Measurements from ENCODE around the gene RAB15. TPM values are rescaled to one million over a fixed set of nuclear protein-coding genes. Genes with fewer than 3 reads are reported as not detected.

RAB15 gene
- polyA plus RNA-seq, 1 donor (not counting 4 experiments of a cell fraction or from before 2014, with no cell fraction given), result 2.1 TPM

GRCh38 chr14:64966976-64967375, 5.2 kb downstream of the RAB15 start:
- no peaks in the 10 kb centered on the region for H3K27me3 ChIP-seq (ENCODE audit: control insufficient read depth, extremely low read depth, insufficient read depth, low read length)
- no peaks in the 10 kb centered on the region for H4K20me1 ChIP-seq (ENCODE audit: control insufficient read depth, extremely low read depth, insufficient read depth, low read length)
- no peak for FAIRE-seq
- no peaks in the 10 kb centered on the region for H3K36me3 ChIP-seq (ENCODE audit: control insufficient read depth in 2 of 2, extremely low read depth in 1 of 2, insufficient read depth in 2 of 2, low read length in 2 of 2)
- H3K4me3 ChIP-seq (ENCODE audit: control insufficient read depth in 2 of 3, extremely low read depth in 1 of 3, insufficient read depth in 2 of 3, low read depth in 1 of 3, low read length in 3 of 3), result no peak overlapping the region
- no peak overlapping the region for H2AFZ ChIP-seq (ENCODE audit: control insufficient read depth, low read length)
- H3K9ac ChIP-seq (ENCODE audit: control insufficient read depth, extremely low read depth, insufficient read depth, low read length), result no peak overlapping the region
- H3K79me2 ChIP-seq (ENCODE audit: control insufficient read depth, insufficient read depth, low read length), result no peaks in the 10 kb centered on the region
- DNase-seq (ENCODE audit: low read depth, low spot score), result no peak
- H3K4me1 ChIP-seq (ENCODE audit: control insufficient read depth, extremely low read depth, insufficient read depth, low read length), result no peaks in the 10 kb centered on the region
- no peaks in the 10 kb centered on the region for H3K9me3 ChIP-seq (ENCODE audit: control insufficient read depth, low read depth, low read length)
- TF ChIP-seq, protein P1, sequence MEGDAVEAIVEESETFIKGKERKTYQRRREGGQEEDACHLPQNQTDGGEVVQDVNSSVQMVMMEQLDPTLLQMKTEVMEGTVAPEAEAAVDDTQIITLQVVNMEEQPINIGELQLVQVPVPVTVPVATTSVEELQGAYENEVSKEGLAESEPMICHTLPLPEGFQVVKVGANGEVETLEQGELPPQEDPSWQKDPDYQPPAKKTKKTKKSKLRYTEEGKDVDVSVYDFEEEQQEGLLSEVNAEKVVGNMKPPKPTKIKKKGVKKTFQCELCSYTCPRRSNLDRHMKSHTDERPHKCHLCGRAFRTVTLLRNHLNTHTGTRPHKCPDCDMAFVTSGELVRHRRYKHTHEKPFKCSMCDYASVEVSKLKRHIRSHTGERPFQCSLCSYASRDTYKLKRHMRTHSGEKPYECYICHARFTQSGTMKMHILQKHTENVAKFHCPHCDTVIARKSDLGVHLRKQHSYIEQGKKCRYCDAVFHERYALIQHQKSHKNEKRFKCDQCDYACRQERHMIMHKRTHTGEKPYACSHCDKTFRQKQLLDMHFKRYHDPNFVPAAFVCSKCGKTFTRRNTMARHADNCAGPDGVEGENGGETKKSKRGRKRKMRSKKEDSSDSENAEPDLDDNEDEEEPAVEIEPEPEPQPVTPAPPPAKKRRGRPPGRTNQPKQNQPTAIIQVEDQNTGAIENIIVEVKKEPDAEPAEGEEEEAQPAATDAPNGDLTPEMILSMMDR (optimal IDR thresholded peaks at IDR 0.05 in 1 of 3, IDR thresholded peaks at IDR 0.05 in 1 of 3, conservative IDR thresholded peaks at IDR 0.05 in 1 of 3; ENCODE audit: extremely low read depth in 1 of 3, insufficient read depth in 2 of 3, low read length in 3 of 3), result no peak
- TF ChIP-seq EZH2 (IDR thresholded peaks at IDR 0.05; ENCODE audit: low read length), result no peak
- peaks cover 2% of the 10 kb centered on the region for H3K9me1 ChIP-seq (ENCODE audit: control insufficient read depth, extremely low read depth, insufficient read depth, low read length)
- no peak overlapping the region for H3K4me2 ChIP-seq (ENCODE audit: control insufficient read depth, extremely low read depth, insufficient read depth, low read depth, low read length)
- H3K27ac ChIP-seq (ENCODE audit: control insufficient read depth, insufficient read depth, low read length), result no peak overlapping the region
- dilution Hi-C loops (cut with MboI; ENCODE audit: extremely low pct_ligation_motif_present, low sequenced_read_pairs), result no loop called here

GRCh38 chr14:64965356-64966000, 6.7 kb downstream of the RAB15 start:
- H3K79me2 ChIP-seq (ENCODE audit: control insufficient read depth, insufficient read depth, low read length), result no peaks in the 10 kb centered on the region
- DNase-seq (ENCODE audit: low read depth, low spot score), result no peak
- H3K4me1 ChIP-seq (ENCODE audit: control insufficient read depth, extremely low read depth, insufficient read depth, low read length), result peaks cover 4% of the 10 kb centered on the region
- no peaks in the 10 kb centered on the region for H3K27me3 ChIP-seq (ENCODE audit: control insufficient read depth, extremely low read depth, insufficient read depth, low read length)
- H3K36me3 ChIP-seq (ENCODE audit: control insufficient read depth in 2 of 2, extremely low read depth in 1 of 2, insufficient read depth in 2 of 2, low read length in 2 of 2), result no peaks in the 10 kb centered on the region
- no peaks in the 10 kb centered on the region for H3K9me3 ChIP-seq (ENCODE audit: control insufficient read depth, low read depth, low read length)
- dilution Hi-C loops (cut with MboI; ENCODE audit: extremely low pct_ligation_motif_present, low sequenced_read_pairs), result no loop called here
- TF ChIP-seq EZH2 (IDR thresholded peaks at IDR 0.05; ENCODE audit: low read length), result no peak
- TF ChIP-seq, protein P1 (optimal IDR thresholded peaks at IDR 0.05 in 1 of 3, IDR thresholded peaks at IDR 0.05 in 1 of 3, conservative IDR thresholded peaks at IDR 0.05 in 1 of 3; ENCODE audit: extremely low read depth in 1 of 3, insufficient read depth in 2 of 3, low read length in 3 of 3), result no peak
- H3K9me1 ChIP-seq (ENCODE audit: control insufficient read depth, extremely low read depth, insufficient read depth, low read length), result peaks cover 2% of the 10 kb centered on the region
- H3K27ac ChIP-seq (ENCODE audit: control insufficient read depth, insufficient read depth, low read length), result no peak overlapping the region
- H3K9ac ChIP-seq (ENCODE audit: control insufficient read depth, extremely low read depth, insufficient read depth, low read length), result no peak overlapping the region
- H2AFZ ChIP-seq (ENCODE audit: control insufficient read depth, low read length), result no peak overlapping the region
- FAIRE-seq, result no peak
- no peaks in the 10 kb centered on the region for H4K20me1 ChIP-seq (ENCODE audit: control insufficient read depth, extremely low read depth, insufficient read depth, low read length)
- no peak overlapping the region for H3K4me2 ChIP-seq (ENCODE audit: control insufficient read depth, extremely low read depth, insufficient read depth, low read depth, low read length)
- H3K4me3 ChIP-seq (ENCODE audit: control insufficient read depth in 2 of 3, extremely low read depth in 1 of 3, insufficient read depth in 2 of 3, low read depth in 1 of 3, low read length in 3 of 3), result no peak overlapping the region

All from keratinocyte (primary cell).